Ectodermal cell (in vitro differentiated cells): ENCODE results near the gene MICA.
"Not testable (repeated sequence)": the region's sequence is repeated elsewhere in the genome, so short reads cannot be mapped to it uniquely, and the experiment has no call there.

Experiments used
- H3K27ac ChIP-seq: 2 replicates; pipeline ENCODE4 v1.7.0; 2013; ENCODE audit warnings: mild to moderate bottlenecking, low read depth, low read length; ENCODE audit not compliant: insufficient read depth, poor library complexity, severe bottlenecking
- H3K27me3 ChIP-seq: 2 replicates; pipeline ENCODE4 v1.7.0; 2013; ENCODE audit warnings: mild to moderate bottlenecking, low read length; ENCODE audit not compliant: insufficient read depth, control insufficient read depth, poor library complexity, severe bottlenecking
- H3K36me3 ChIP-seq: one replicate; pipeline ENCODE4 v1.7.0; 2013; ENCODE audit warnings: low read length; ENCODE audit not compliant: control insufficient read depth, insufficient read depth
- H3K4me1 ChIP-seq: one replicate; pipeline ENCODE4 v1.7.0; 2013; ENCODE audit warnings: low read length; ENCODE audit not compliant: control insufficient read depth, insufficient read depth
- H3K4me3 ChIP-seq: 2 replicates; pipeline ENCODE4 v1.7.0; 2013; ENCODE audit warnings: low read depth, low read length, control low read depth; ENCODE audit not compliant: insufficient read depth
- H3K9me3 ChIP-seq: 2 replicates; pipeline ENCODE4 v1.7.0; 2013; ENCODE audit warnings: mild to moderate bottlenecking, low read length, moderate library complexity; ENCODE audit not compliant: control insufficient read depth
- WGBS, 2 experiments: methylation state at CpG; one replicate each; pipeline ENCODE4 v1.1.7; 2013; ENCODE audit warnings: missing lambda C conversion rate in 2 of 2; 5-methylcytosine and 5-hydroxymethylcytosine counted together

Gene MICA

GRCh38 chr6:31407699-31408098 lies 4.3 kb downstream of the MICA start:
- H3K4me1 ChIP-seq, result peaks cover 5% of the 10 kb centered on the region

GRCh38 chr6:31412506-31412905 lies 9.1 kb downstream of the MICA start:
- WGBS, 2 experiments, result 91 to 96% methylated on average over 8 of the region's 8 CpGs

More at GRCh38 chr6:31407699-31408098, 4.3 kb downstream of the MICA start:
- Histone ChIP-seq H3K27me3 (peaks cover 4% of the 10 kb centered on the region), H3K27ac (no peak overlapping the region), H3K4me3 (no peak overlapping the region), H3K36me3 (no peaks in the 10 kb centered on the region), H3K9me3 (no peaks in the 10 kb centered on the region)

GRCh38 chr6:31414148-31414770 lies 10.9 kb downstream of the MICA start:
- WGBS, 2 experiments, result 87 to 91% methylated on average over 7 of the region's 7 CpGs
- not testable (repeated sequence) for H3K4me3 ChIP-seq, H3K27ac ChIP-seq, H3K9me3 ChIP-seq, H3K27me3 ChIP-seq, H3K36me3 ChIP-seq, H3K4me1 ChIP-seq

More at GRCh38 chr6:31412506-31412905, 9.1 kb downstream of the MICA start:
- H3K9me3 ChIP-seq, result no peaks in the 10 kb centered on the region
- H3K27me3 ChIP-seq, result no peaks in the 10 kb centered on the region
- no peak overlapping the region for H3K4me3 ChIP-seq
- H3K27ac ChIP-seq, result no peak overlapping the region
- H3K36me3 ChIP-seq, result peaks cover 5% of the 10 kb centered on the region
- no peaks in the 10 kb centered on the region for H3K4me1 ChIP-seq

GRCh38 chr6:31414771-31415265 lies 11.4 kb downstream of the MICA start:
- H3K27me3 ChIP-seq, result no peaks in the 10 kb centered on the region
- 73 to 74% methylated on average over 5 to 6 of the region's 6 CpGs for WGBS, 2 experiments
- no peaks in the 10 kb centered on the region for H3K9me3 ChIP-seq
- H3K36me3 ChIP-seq, result peaks cover 5% of the 10 kb centered on the region
- no peaks in the 10 kb centered on the region for H3K4me1 ChIP-seq
- no peak overlapping the region for H3K27ac ChIP-seq
- no peak overlapping the region for H3K4me3 ChIP-seq

- 96 to 97% methylated on average over 4 to 5 of the region's 5 CpGs for WGBS, 2 experiments
- no peak overlapping the region for H3K27ac ChIP-seq
- H3K4me3 ChIP-seq, result no peak overlapping the region
- H3K4me1 ChIP-seq, result no peaks in the 10 kb centered on the region
- no peaks in the 10 kb centered on the region for H3K9me3 ChIP-seq
- H3K27me3 ChIP-seq, result no peaks in the 10 kb centered on the region
- H3K36me3 ChIP-seq, result peaks cover 5% of the 10 kb centered on the region
Observed at GRCh38 chr6:31416394-31417014, 13.1 kb downstream of the MICA start.

- 88 to 89% methylated on average over 3 of the region's 3 CpGs for WGBS, 2 experiments
- Histone ChIP-seq H3K4me3 (no peak overlapping the region), H3K27me3 (no peaks in the 10 kb centered on the region), H3K4me1 (no peaks in the 10 kb centered on the region), H3K36me3 (peaks cover 5% of the 10 kb centered on the region), H3K27ac (no peak overlapping the region), H3K9me3 (no peaks in the 10 kb centered on the region)
Observed at GRCh38 chr6:31418251-31418650, 14.9 kb downstream of the MICA start.

GRCh38 chr6:31419842-31420241 lies 16.4 kb downstream of the MICA start:
- H3K27ac ChIP-seq, result no peak overlapping the region
- no peaks in the 10 kb centered on the region for H3K4me1 ChIP-seq
- H3K4me3 ChIP-seq, result no peak overlapping the region
- H3K9me3 ChIP-seq, result no peaks in the 10 kb centered on the region
- WGBS, 2 experiments, result 69 to 70% methylated on average over 2 of the region's 2 CpGs
- peaks cover 5% of the 10 kb centered on the region for H3K36me3 ChIP-seq
- no peaks in the 10 kb centered on the region for H3K27me3 ChIP-seq

- H3K4me1 ChIP-seq, result no peaks in the 10 kb centered on the region
- 87 to 96% methylated on average over 2 of the region's 2 CpGs for WGBS, 2 experiments
- no peak overlapping the region for H3K4me3 ChIP-seq
- no peaks in the 10 kb centered on the region for H3K27me3 ChIP-seq
- H3K9me3 ChIP-seq, result no peaks in the 10 kb centered on the region
- H3K27ac ChIP-seq, result no peak overlapping the region
- H3K36me3 ChIP-seq, result peaks cover 5% of the 10 kb centered on the region
Observed at GRCh38 chr6:31420546-31420945, 17.2 kb downstream of the MICA start.

- 89% methylated on average over 3 of the region's 3 CpGs for WGBS, 2 experiments
Observed at GRCh38 chr6:31422587-31422986, 19.2 kb downstream of the MICA start.

GRCh38 chr6:31423550-31423949 lies 20.2 kb downstream of the MICA start:
- Histone ChIP-seq H3K9me3 (no peaks in the 10 kb centered on the region), H3K27me3 (no peaks in the 10 kb centered on the region), H3K4me3 (no peak overlapping the region), H3K4me1 (no peaks in the 10 kb centered on the region), H3K27ac (no peak overlapping the region), H3K36me3 (no peaks in the 10 kb centered on the region)
- 74% methylated on average over 3 of the region's 3 CpGs for WGBS, 2 experiments

More at GRCh38 chr6:31422587-31422986, 19.2 kb downstream of the MICA start:
- Histone ChIP-seq H3K9me3 (no peaks in the 10 kb centered on the region), H3K36me3 (no peaks in the 10 kb centered on the region), H3K27ac (no peak overlapping the region), H3K27me3 (no peaks in the 10 kb centered on the region), H3K4me1 (no peaks in the 10 kb centered on the region), H3K4me3 (no peak overlapping the region)
